Glutamatergic neuron (in vitro differentiated cells): Measurements from ENCODE around the gene CCBE1. TPM values are rescaled to one million over a fixed set of nuclear protein-coding genes. Genes with fewer than 3 reads are reported as not detected.
A peak's percentile ranks its signal among the peaks of the same experiment; 100 is the strongest.

Experiments used
- DNase-seq: peaks from one replicate; pipeline ENCODE4 v3.0.0; 2022
- H3K27ac Mint-ChIP-seq: one replicate; pipeline ENCODE4 v1.8.0; 2020; ENCODE audit warnings: mild to moderate bottlenecking, mixed read lengths, inconsistent platforms; ENCODE audit not compliant: unreplicated experiment
- H3K27me3 Mint-ChIP-seq: one replicate; pipeline ENCODE4 v1.8.0; 2020; ENCODE audit warnings: mild to moderate bottlenecking, moderate library complexity, mixed read lengths, inconsistent platforms; ENCODE audit not compliant: unreplicated experiment
- H3K36me3 Mint-ChIP-seq: one replicate; pipeline ENCODE4 v1.8.0; 2020; ENCODE audit warnings: mild to moderate bottlenecking, mixed read lengths, inconsistent platforms; ENCODE audit not compliant: unreplicated experiment
- H3K4me1 Mint-ChIP-seq: one replicate; pipeline ENCODE4 v1.8.0; 2020; ENCODE audit warnings: mild to moderate bottlenecking, low read depth, mixed read lengths, inconsistent platforms; ENCODE audit not compliant: unreplicated experiment
- H3K4me3 Mint-ChIP-seq: one replicate; pipeline ENCODE4 v1.8.0; 2020; ENCODE audit warnings: mild to moderate bottlenecking, mixed read lengths, inconsistent platforms; ENCODE audit not compliant: unreplicated experiment
- H3K9me3 Mint-ChIP-seq: one replicate; pipeline ENCODE4 v1.8.0; 2020; ENCODE audit warnings: mild to moderate bottlenecking, moderate library complexity, mixed read lengths, inconsistent platforms; ENCODE audit not compliant: unreplicated experiment
- total RNA-seq: library from RNA; stranded (reverse); fragmentation: NEBNext Ultra II Directional; extraction: Animal tissue kit (Norgen Biotek cat#: 25700); gene quantifications from one replicate; pipeline ENCODE4 v1.2.1, GENCODE V29; 2021; ENCODE audit not compliant: unreplicated experiment
- TF ChIP-seq, protein P1 (sequence below): fragments of 200-600 bp; sonication (generic); IDR thresholded peaks from one replicate; pipeline ENCODE4 v1.5.0; 2021; ENCODE audit not compliant: partially characterized antibody, unreplicated experiment

The CCBE1 gene
- total RNA-seq, 1 donor from 2014 or later = 0.81 TPM

DNA sequence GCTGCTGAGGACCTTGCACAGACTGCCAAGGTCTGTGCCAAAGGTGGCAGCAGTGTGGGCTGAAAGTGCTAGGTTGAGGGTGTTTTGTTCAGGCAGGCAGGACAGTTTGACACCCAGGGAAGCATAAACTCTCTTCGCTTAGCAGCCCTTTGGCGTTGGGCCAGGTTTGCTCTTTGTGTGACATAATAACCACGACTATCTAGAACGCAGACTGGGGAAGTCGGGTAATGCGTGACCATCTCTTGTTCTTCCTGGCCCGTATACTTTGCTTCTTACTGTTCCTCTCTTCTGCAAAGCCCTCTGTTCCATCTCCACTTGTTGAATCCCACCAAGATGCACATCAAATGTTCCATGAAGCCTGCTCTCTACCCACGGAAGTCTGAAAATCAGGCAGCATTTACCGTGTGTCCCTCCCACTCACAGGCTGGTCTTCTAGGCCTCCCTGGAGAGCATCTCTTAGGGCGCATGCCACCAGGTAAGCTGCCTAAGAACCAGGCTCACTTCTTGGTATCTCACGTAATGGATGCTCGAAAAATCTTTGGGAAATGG is 241.4 kb downstream of the CCBE1 start:
- Mint-ChIP-seq H3K9me3 (peaks cover 2% of the 10 kb centered on the region), H3K27me3 (peaks cover 4% of the 10 kb centered on the region), H3K4me1 (peaks cover 18% of the 10 kb centered on the region), H3K4me3 (no peak overlapping the region), H3K36me3 (no peaks in the 10 kb centered on the region), H3K27ac (no peak overlapping the region)
- no peak for DNase-seq
- TF ChIP-seq, protein P1, sequence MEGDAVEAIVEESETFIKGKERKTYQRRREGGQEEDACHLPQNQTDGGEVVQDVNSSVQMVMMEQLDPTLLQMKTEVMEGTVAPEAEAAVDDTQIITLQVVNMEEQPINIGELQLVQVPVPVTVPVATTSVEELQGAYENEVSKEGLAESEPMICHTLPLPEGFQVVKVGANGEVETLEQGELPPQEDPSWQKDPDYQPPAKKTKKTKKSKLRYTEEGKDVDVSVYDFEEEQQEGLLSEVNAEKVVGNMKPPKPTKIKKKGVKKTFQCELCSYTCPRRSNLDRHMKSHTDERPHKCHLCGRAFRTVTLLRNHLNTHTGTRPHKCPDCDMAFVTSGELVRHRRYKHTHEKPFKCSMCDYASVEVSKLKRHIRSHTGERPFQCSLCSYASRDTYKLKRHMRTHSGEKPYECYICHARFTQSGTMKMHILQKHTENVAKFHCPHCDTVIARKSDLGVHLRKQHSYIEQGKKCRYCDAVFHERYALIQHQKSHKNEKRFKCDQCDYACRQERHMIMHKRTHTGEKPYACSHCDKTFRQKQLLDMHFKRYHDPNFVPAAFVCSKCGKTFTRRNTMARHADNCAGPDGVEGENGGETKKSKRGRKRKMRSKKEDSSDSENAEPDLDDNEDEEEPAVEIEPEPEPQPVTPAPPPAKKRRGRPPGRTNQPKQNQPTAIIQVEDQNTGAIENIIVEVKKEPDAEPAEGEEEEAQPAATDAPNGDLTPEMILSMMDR = no peak

DNA sequence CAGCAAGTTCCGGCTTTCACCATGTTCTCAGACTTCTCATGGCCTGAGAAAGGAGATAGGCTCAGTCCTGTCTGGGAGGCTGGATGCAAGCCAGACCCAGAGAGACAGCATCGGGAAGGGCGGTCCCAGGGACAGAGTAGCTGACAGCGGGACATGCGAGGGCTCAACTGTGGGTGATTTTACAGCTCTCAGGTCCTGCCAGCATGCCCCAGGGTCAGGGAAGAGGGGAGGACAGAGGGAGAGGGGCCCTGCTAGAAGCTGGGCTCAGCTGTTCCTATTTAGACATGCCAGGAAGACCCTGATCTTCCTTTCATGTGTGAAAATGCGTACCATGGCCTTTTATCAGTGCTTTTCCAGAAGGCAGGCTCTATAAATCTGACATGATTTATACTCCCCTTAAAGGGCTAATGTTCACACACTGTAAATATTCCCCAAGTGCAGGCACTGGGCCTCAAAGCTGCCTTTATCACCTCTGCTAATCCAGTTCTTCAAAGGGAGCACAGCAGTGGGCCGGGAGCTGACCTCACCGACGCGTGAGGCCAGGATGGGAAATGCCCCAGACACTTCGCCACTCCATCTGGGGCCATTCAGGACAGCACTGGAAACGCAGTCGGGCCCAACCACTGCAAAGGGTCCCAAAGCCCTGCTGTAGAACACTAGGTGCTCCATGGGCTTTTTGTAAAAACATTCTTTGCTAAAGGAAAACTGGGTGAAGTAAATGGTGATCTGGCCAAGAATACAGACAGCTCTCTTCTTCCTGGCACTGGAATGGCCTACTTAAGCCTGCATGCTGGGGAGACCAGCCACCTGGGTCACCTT is 242.1 kb downstream of the CCBE1 start:
- DNase-seq = no peak
- Mint-ChIP-seq H3K27ac (peak overlapping the region; percentile 68), H3K27me3 (peaks cover 4% of the 10 kb centered on the region), H3K9me3 (peaks cover 2% of the 10 kb centered on the region), H3K4me1 (peaks cover 17% of the 10 kb centered on the region), H3K4me3 (no peak overlapping the region), H3K36me3 (no peaks in the 10 kb centered on the region)
- TF ChIP-seq, protein P1 = no peak

DNA sequence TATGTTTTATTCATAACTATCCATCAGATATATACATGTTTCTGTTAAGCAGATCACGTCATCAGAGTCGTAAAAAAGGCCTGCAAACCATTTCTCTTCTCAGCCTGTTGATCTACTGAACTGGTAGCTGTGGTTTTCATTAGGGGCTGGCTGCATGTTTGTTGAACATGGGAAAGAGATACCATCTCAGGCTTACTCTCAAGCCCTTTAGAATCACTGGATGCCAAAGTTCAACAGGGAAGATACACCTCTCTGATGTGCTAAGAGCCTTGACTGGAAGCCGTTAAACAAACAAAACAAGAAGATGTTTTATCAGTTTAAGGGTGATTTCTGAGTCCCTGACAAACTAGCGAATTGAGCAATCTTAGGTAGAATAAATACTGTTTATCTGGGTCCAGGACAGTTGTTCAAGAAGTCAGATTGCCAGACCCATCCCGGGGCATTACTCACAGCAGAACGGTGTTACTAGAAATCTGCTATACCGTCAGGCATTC is 243.7 kb downstream of the CCBE1 start:
- DNase-seq = no peak
- peaks cover 4% of the 10 kb centered on the region for H3K27me3 Mint-ChIP-seq
- H3K27ac Mint-ChIP-seq = no peak overlapping the region
- no peak overlapping the region for H3K4me3 Mint-ChIP-seq
- TF ChIP-seq, protein P1 = no peak
- H3K36me3 Mint-ChIP-seq = no peaks in the 10 kb centered on the region
- peaks cover 2% of the 10 kb centered on the region for H3K9me3 Mint-ChIP-seq
- H3K4me1 Mint-ChIP-seq = peaks cover 11% of the 10 kb centered on the region

DNA sequence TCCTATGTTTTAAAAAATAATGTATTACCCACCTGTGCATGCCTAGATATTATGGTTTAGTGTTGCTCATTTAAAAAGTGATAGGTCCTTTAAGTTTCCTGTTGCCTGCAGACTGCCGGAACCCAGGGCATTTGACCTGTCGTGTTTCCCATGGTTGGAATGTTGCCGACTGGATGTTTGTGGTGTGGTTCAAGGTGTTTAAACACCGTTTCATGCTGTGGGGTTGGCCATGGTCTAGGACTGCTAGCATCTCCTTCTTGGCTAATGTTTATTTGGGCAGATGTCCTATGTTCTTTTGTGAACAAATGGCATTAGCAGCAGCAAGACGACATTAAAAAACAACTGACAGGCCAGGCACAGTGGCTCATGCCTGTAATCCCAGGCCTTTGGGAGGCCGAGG is 245.3 kb downstream of the CCBE1 start:
- Mint-ChIP-seq H3K9me3 (peaks cover 2% of the 10 kb centered on the region), H3K36me3 (no peaks in the 10 kb centered on the region), H3K4me3 (no peak overlapping the region), H3K27me3 (peaks cover 4% of the 10 kb centered on the region), H3K27ac (no peak overlapping the region), H3K4me1 (peaks cover 11% of the 10 kb centered on the region)
- DNase-seq = no peak
- TF ChIP-seq, protein P1 = no peak

DNA sequence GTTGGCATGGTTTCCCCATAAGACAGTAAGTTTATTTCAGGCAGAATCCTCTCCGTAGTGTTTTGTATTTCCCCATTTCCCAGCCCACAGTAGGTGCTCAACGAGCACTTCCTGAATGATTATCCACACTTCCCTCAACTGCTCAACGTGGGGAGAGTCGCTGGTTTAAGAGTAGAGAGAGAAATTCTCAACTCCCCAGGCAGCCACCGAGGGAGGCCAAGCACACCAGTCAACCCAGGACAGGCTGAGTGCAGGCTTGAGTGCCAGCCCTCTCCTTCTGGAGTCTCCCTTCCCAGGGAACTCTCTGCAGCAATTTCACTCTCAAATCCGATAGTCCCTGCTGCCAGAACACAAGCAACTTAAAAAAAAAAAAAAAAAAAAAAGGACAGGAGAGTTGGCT is 246.2 kb downstream of the CCBE1 start:
- Mint-ChIP-seq H3K4me3 (no peak overlapping the region), H3K27ac (no peak overlapping the region), H3K36me3 (no peaks in the 10 kb centered on the region), H3K27me3 (peaks cover 2% of the 10 kb centered on the region), H3K9me3 (peaks cover under 1% of the 10 kb centered on the region), H3K4me1 (peaks cover 10% of the 10 kb centered on the region)
- no peak for DNase-seq
- TF ChIP-seq, protein P1 = no peak
